HG03280 (cell line): ENCODE results near the gene HLCS.

ENCODE experiments used
- ATAC-seq: cut with Tn5 transposase; IDR thresholded peaks from one replicate; pipeline ENCODE4 v1.9.1; 2021; ENCODE audit warnings: mild to moderate bottlenecking, moderate library complexity; ENCODE audit not compliant: unreplicated experiment

Gene HLCS

GRCh38 chr21:36785615-36786014 lies 180.9 kb downstream of the HLCS start:
- ATAC-seq, result no peak

GRCh38 chr21:36784947-36785346 lies 181.5 kb downstream of the HLCS start:
- ATAC-seq, result no peak

GRCh38 chr21:36783612-36784374 lies 182.7 kb downstream of the HLCS start:
- ATAC-seq, result no peak

- ATAC-seq, result no peak
Observed at GRCh38 chr21:36780861-36781260, 185.6 kb downstream of the HLCS start.

GRCh38 chr21:36776981-36777617 lies 189.4 kb downstream of the HLCS start:
- no peak for ATAC-seq

- no peak for ATAC-seq
Observed at GRCh38 chr21:36773995-36774394, 192.5 kb downstream of the HLCS start.

- no peak for ATAC-seq
Observed at GRCh38 chr21:36773117-36773516, 193.4 kb downstream of the HLCS start.

- ATAC-seq, result no peak
Observed at GRCh38 chr21:36769051-36769839, 197.2 kb downstream of the HLCS start.

- no peak for ATAC-seq
Observed at GRCh38 chr21:36768496-36768895, 198.0 kb downstream of the HLCS start.

GRCh38 chr21:36767096-36767495 lies 199.4 kb downstream of the HLCS start:
- ATAC-seq, result no peak

GRCh38 chr21:36766511-36766910 lies 200.0 kb downstream of the HLCS start:
- ATAC-seq, result no peak

GRCh38 chr21:36765229-36765628 lies 201.2 kb downstream of the HLCS start:
- ATAC-seq, result no peak

- no peak for ATAC-seq
Observed at GRCh38 chr21:36763305-36763704, 203.2 kb downstream of the HLCS start.

- no peak for ATAC-seq
Observed at GRCh38 chr21:36762642-36763041, 203.8 kb downstream of the HLCS start.

- no peak for ATAC-seq
Observed at GRCh38 chr21:36761685-36762084, 204.8 kb downstream of the HLCS start.

GRCh38 chr21:36759348-36760083 lies 207.0 kb downstream of the HLCS start:
- no peak for ATAC-seq

GRCh38 chr21:36757196-36757595 lies 209.3 kb downstream of the HLCS start:
- ATAC-seq, result no peak

- no peak for ATAC-seq
Observed at GRCh38 chr21:36756527-36756926, 209.9 kb downstream of the HLCS start.

- ATAC-seq, result no peak
Observed at GRCh38 chr21:36754241-36754898, 212.1 kb downstream of the HLCS start.

GRCh38 chr21:36753556-36753955 lies 212.9 kb downstream of the HLCS start:
- no peak for ATAC-seq

GRCh38 chr21:36751383-36751782 lies 215.1 kb downstream of the HLCS start:
- ATAC-seq, result no peak
